ENCODE measurements around the gene SPRY1.

SPRY1 gene

GRCh38 chr4:123379392-123379791 lies 17.2 kb upstream of the SPRY1 start:
- Histone ChIP-seq H3K27me3 (ENCODE audit: insufficient read depth, poor library complexity, severe bottlenecking) (no peaks in the 10 kb centered on the region), H3K27ac (replicated peaks) (no peak overlapping the region), H3K4me3 (replicated peaks; ENCODE audit: insufficient read depth, low read length) (no peak overlapping the region)
- no peak for TF ChIP-seq POLR2AphosphoS5 (IDR thresholded peaks at IDR 0.05; ENCODE audit: low read depth)
- no peak for TF ChIP-seq GABPA (IDR thresholded peaks at IDR 0.05; ENCODE audit: low read depth)
- no peak for TF ChIP-seq REST (IDR thresholded peaks at IDR 0.05; ENCODE audit: insufficient replicate concordance, low read depth)
- TF ChIP-seq CTCF (IDR thresholded peaks at IDR 0.05; ENCODE audit: insufficient read depth, low read length): no peak
- no peak for TF ChIP-seq SPI1 (IDR thresholded peaks at IDR 0.05; ENCODE audit: borderline replicate concordance, low read depth)
- DNase-seq (ENCODE audit: low read depth in 1 of 2, low spot score in 1 of 2): no peak

- no peak overlapping the region for H3K4me3 ChIP-seq (replicated peaks; ENCODE audit: insufficient read depth, low read length)
- no peaks in the 10 kb centered on the region for H3K27me3 ChIP-seq (ENCODE audit: insufficient read depth, poor library complexity, severe bottlenecking)
- no peak overlapping the region for H3K27ac ChIP-seq (replicated peaks)
- DNase-seq (ENCODE audit: low read depth in 1 of 2, low spot score in 1 of 2): no peak
- TF ChIP-seq CTCF (IDR thresholded peaks at IDR 0.05; ENCODE audit: insufficient read depth, low read length) (no peak), SPI1 (IDR thresholded peaks at IDR 0.05; ENCODE audit: borderline replicate concordance, low read depth) (no peak), POLR2AphosphoS5 (IDR thresholded peaks at IDR 0.05; ENCODE audit: low read depth) (no peak), GABPA (IDR thresholded peaks at IDR 0.05; ENCODE audit: low read depth) (no peak), REST (IDR thresholded peaks at IDR 0.05; ENCODE audit: insufficient replicate concordance, low read depth) (no peak)
These were observed 15.6 kb upstream of the SPRY1 start for GRCh38 chr4:123380728-123381716.

- Histone ChIP-seq H3K27ac (replicated peaks) (no peak overlapping the region), H3K27me3 (ENCODE audit: insufficient read depth, poor library complexity, severe bottlenecking) (no peaks in the 10 kb centered on the region), H3K4me3 (replicated peaks; ENCODE audit: insufficient read depth, low read length) (no peak overlapping the region)
- DNase-seq (ENCODE audit: low read depth in 1 of 2, low spot score in 1 of 2): no peak
- no peak for TF ChIP-seq GABPA (IDR thresholded peaks at IDR 0.05; ENCODE audit: low read depth)
- no peak for TF ChIP-seq SPI1 (IDR thresholded peaks at IDR 0.05; ENCODE audit: borderline replicate concordance, low read depth)
- no peak for TF ChIP-seq CTCF (IDR thresholded peaks at IDR 0.05; ENCODE audit: insufficient read depth, low read length)
- no peak for TF ChIP-seq REST (IDR thresholded peaks at IDR 0.05; ENCODE audit: insufficient replicate concordance, low read depth)
- no peak for TF ChIP-seq POLR2AphosphoS5 (IDR thresholded peaks at IDR 0.05; ENCODE audit: low read depth)
These were observed 14.6 kb upstream of the SPRY1 start for GRCh38 chr4:123381996-123382395.
